ENCODE measurements around the gene PLXDC2. TPM values are rescaled to one million over a fixed set of nuclear protein-coding genes. Genes with fewer than 3 reads are reported as not detected.

The PLXDC2 gene
- total RNA-seq, 1 experiment from 2014 or later = not detected

DNA sequence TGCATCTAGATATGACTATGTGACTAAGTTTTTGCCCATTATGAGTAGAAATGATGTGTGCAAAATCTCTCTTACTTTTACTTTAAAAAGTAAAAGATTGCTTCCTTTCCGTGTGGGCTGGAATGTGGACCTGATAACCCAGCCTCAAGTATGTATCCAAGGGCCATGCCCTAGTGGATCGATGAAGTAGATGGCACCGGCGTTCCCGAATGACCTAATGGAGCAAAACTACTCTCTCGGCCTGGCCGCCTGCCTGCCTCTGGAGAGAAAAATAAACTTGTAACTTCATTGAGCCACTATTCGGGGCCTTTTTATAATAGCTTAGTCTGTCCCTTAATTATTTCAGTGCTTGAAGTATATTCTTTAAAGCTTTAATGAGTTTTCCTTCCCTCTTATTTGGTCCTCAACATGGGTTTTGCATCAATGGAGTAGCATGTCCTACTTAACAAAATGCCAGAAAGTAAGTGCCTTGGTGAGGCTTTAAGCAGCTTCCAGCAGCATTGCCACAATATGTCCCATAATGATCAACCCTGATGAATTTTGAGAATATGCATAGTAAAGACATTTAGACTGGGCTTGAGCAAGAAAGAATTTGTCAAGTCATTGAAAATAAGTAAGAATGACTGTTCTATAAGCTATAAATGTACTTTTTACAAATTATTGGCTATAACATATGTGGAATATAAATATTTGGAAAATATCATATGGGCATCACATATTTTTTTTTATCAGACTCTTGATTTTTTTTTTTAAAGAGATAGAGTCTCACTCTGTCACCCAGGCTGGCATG, 61.4 kb downstream of the PLXDC2 start:
- H3K79me2 ChIP-seq (ENCODE audit: low read length) = no peaks in the 10 kb centered on the region
- no peaks in the 10 kb centered on the region for H3F3A ChIP-seq (ENCODE audit: low read length, unreplicated experiment)
- no TSS peak for BruUV-seq (replicated peaks)
- H3K9me3 ChIP-seq (ENCODE audit: low read length) = no peaks in the 10 kb centered on the region
- intact Hi-C loops (cut with micrococcal nuclease) = no loop called here
- no peak overlapping the region for H3K9ac ChIP-seq (ENCODE audit: low read length)
- H3K27me3 ChIP-seq (ENCODE audit: low read length) = no peaks in the 10 kb centered on the region; the same call in 1 of the 2 replicates
- H2AFZ ChIP-seq (ENCODE audit: low read length) = no peak overlapping the region
- no peaks in the 10 kb centered on the region for H3K9me2 ChIP-seq (replicated peaks; ENCODE audit: low read length)
- no peaks in the 10 kb centered on the region for H4K20me1 ChIP-seq (ENCODE audit: low read length)
- ATAC-seq (no peak), DNase-seq (no peak)
- H3K4me3 ChIP-seq (ENCODE audit: low read length) = no peak overlapping the region
- no peaks in the 10 kb centered on the region for H3K36me3 ChIP-seq (ENCODE audit: low read depth, low read length)
- no peak overlapping the region for H3K27ac ChIP-seq (ENCODE audit: low read length)
- no peak for TF ChIP-seq EZH2 (IDR thresholded peaks at IDR 0.05; ENCODE audit: low read length, unreplicated experiment)
- TF ChIP-seq EZH2phosphoT487 (IDR thresholded peaks at IDR 0.05; ENCODE audit: borderline replicate concordance, low read length) = no peak
- TF ChIP-seq, protein P1, sequence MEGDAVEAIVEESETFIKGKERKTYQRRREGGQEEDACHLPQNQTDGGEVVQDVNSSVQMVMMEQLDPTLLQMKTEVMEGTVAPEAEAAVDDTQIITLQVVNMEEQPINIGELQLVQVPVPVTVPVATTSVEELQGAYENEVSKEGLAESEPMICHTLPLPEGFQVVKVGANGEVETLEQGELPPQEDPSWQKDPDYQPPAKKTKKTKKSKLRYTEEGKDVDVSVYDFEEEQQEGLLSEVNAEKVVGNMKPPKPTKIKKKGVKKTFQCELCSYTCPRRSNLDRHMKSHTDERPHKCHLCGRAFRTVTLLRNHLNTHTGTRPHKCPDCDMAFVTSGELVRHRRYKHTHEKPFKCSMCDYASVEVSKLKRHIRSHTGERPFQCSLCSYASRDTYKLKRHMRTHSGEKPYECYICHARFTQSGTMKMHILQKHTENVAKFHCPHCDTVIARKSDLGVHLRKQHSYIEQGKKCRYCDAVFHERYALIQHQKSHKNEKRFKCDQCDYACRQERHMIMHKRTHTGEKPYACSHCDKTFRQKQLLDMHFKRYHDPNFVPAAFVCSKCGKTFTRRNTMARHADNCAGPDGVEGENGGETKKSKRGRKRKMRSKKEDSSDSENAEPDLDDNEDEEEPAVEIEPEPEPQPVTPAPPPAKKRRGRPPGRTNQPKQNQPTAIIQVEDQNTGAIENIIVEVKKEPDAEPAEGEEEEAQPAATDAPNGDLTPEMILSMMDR (conservative IDR thresholded peaks at IDR 0.05; ENCODE audit: low read depth, low read length) = no peak
- H3K4me2 ChIP-seq (ENCODE audit: low read length) = no peak overlapping the region
- POLR2A ChIA-PET (ENCODE audit: unreplicated experiment) = no interaction called here
- no peaks in the 10 kb centered on the region for H3K4me1 ChIP-seq (ENCODE audit: insufficient read depth, low read length)
- CTCF ChIA-PET = no interaction called here

DNA sequence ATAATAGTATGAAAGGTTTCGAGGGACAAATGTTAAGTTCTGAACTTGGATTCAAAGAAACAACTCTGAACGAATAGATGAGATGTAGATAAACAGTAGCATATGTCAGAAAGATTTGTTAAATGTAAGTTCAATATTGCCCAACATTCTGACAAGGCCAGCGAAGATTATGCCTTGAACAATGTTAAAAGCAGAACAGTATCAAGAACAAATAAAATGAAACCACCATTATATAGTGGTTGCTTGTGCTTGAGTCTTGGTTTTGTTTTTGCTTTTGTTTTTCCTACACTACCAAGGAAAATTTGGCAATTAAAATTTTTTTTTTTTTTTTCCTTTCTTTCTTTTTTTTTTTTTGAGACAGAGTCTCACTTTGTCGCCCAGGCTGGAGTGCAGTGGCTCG, 66.4 kb downstream of the PLXDC2 start:
- H3K9me2 ChIP-seq (replicated peaks; ENCODE audit: low read length) = no peaks in the 10 kb centered on the region
- no peak overlapping the region for H3K4me2 ChIP-seq (ENCODE audit: low read length)
- no peak overlapping the region for H3K27ac ChIP-seq (ENCODE audit: low read length)
- ATAC-seq = no peak
- no peaks in the 10 kb centered on the region for H3K27me3 ChIP-seq (ENCODE audit: low read length)
- no peak overlapping the region for H2AFZ ChIP-seq (ENCODE audit: low read length)
- ChIA-PET CTCF (no interaction called here), POLR2A (ENCODE audit: unreplicated experiment) (no interaction called here)
- intact Hi-C loops (cut with micrococcal nuclease) = no loop called here
- DNase-seq = no peak
- no peaks in the 10 kb centered on the region for H3F3A ChIP-seq (ENCODE audit: low read length, unreplicated experiment)
- H3K79me2 ChIP-seq (ENCODE audit: low read length) = no peaks in the 10 kb centered on the region
- no peak overlapping the region for H3K4me3 ChIP-seq (ENCODE audit: low read length)
- no peaks in the 10 kb centered on the region for H4K20me1 ChIP-seq (ENCODE audit: low read length)
- no TSS peak for BruUV-seq (replicated peaks)
- H3K4me1 ChIP-seq (ENCODE audit: insufficient read depth, low read length) = no peaks in the 10 kb centered on the region
- H3K36me3 ChIP-seq (ENCODE audit: low read depth, low read length) = no peaks in the 10 kb centered on the region
- H3K9me3 ChIP-seq (ENCODE audit: low read length) = no peaks in the 10 kb centered on the region
- TF ChIP-seq EZH2 (IDR thresholded peaks at IDR 0.05; ENCODE audit: low read length, unreplicated experiment) (no peak), EZH2phosphoT487 (IDR thresholded peaks at IDR 0.05; ENCODE audit: borderline replicate concordance, low read length) (no peak)
- TF ChIP-seq, protein P1 (conservative IDR thresholded peaks at IDR 0.05; ENCODE audit: low read depth, low read length) = no peak
- H3K9ac ChIP-seq (ENCODE audit: low read length) = no peak overlapping the region

DNA sequence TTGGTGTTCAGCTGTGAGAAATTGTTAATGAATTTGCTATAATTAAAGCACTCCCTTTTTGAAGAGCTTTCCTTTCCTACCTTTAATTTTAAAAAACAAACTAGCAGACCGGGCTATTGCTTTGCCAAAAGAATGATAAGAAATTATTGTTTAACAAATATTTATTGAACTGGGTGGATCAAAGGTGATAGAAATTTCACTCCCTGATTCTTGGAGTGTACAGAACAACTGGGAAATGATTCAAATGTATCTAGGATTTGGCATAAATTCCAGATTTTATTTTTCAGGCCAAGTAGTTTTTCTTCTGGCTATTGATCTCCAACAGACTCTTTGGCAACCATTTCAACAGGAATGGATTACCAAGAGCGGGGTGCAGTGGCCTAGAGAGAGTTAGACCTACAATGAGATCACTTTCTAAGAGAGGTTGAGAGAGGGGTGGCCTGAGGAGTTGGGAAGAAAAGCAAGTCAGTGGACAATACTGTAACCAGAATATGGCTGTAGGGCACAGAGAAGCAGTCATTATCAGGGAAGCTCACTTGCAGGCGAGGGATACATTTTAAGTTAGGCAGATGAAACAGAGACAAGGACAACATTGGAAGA, 71.9 kb downstream of the PLXDC2 start:
- CTCF ChIA-PET = no interaction called here

More for the DNA sequence above, 71.9 kb downstream of the PLXDC2 start:
- no TSS peak for BruUV-seq (replicated peaks)
- Histone ChIP-seq H3K27me3 (ENCODE audit: low read length) (no peaks in the 10 kb centered on the region), H3K9me2 (replicated peaks; ENCODE audit: low read length) (no peaks in the 10 kb centered on the region), H3K4me1 (ENCODE audit: insufficient read depth, low read length) (no peaks in the 10 kb centered on the region), H3K4me2 (ENCODE audit: low read length) (no peak overlapping the region), H4K20me1 (ENCODE audit: low read length) (no peaks in the 10 kb centered on the region), H3K36me3 (ENCODE audit: low read depth, low read length) (no peaks in the 10 kb centered on the region), H3K9me3 (ENCODE audit: low read length) (no peaks in the 10 kb centered on the region), H2AFZ (ENCODE audit: low read length) (no peak overlapping the region), H3K79me2 (ENCODE audit: low read length) (no peaks in the 10 kb centered on the region), H3F3A (ENCODE audit: low read length, unreplicated experiment) (no peaks in the 10 kb centered on the region), H3K9ac (ENCODE audit: low read length) (no peak overlapping the region), H3K4me3 (ENCODE audit: low read length) (no peak overlapping the region), H3K27ac (ENCODE audit: low read length) (no peak overlapping the region)
- ATAC-seq (no peak), DNase-seq (no peak)
- TF ChIP-seq, protein P1 (conservative IDR thresholded peaks at IDR 0.05; ENCODE audit: low read depth, low read length) = no peak
- TF ChIP-seq EZH2phosphoT487 (IDR thresholded peaks at IDR 0.05; ENCODE audit: borderline replicate concordance, low read length) (no peak), EZH2 (IDR thresholded peaks at IDR 0.05; ENCODE audit: low read length, unreplicated experiment) (no peak)
- POLR2A ChIA-PET (ENCODE audit: unreplicated experiment) = no interaction called here
- intact Hi-C loops (cut with micrococcal nuclease) = no loop called here
